GM18508 (cell line): ENCODE data around the gene CDH13.

Experiments
- ATAC-seq: cut with Tn5 transposase; IDR thresholded peaks from one replicate; pipeline ENCODE4 v1.9.1; 2021; ENCODE audit warnings: moderate number of reproducible peaks; ENCODE audit not compliant: insufficient read depth, unreplicated experiment

CDH13 gene

GRCh38 chr16:82979406-82980111 lies 352.8 kb downstream of the CDH13 start:
- ATAC-seq = no peak

- ATAC-seq = no peak
These were observed 354.0 kb downstream of the CDH13 start for GRCh38 chr16:82980810-82981209.

- no peak for ATAC-seq
These were observed 361.0 kb downstream of the CDH13 start for GRCh38 chr16:82987767-82988166.

GRCh38 chr16:82990155-82990554 lies 363.4 kb downstream of the CDH13 start:
- no peak for ATAC-seq

GRCh38 chr16:82991410-82991809 lies 364.6 kb downstream of the CDH13 start:
- no peak for ATAC-seq

GRCh38 chr16:82991966-82992675 lies 365.4 kb downstream of the CDH13 start:
- no peak for ATAC-seq

- ATAC-seq = no peak
These were observed 366.0 kb downstream of the CDH13 start for GRCh38 chr16:82992786-82993185.

GRCh38 chr16:82993415-82993814 lies 366.6 kb downstream of the CDH13 start:
- ATAC-seq = no peak

- ATAC-seq = no peak
These were observed 367.2 kb downstream of the CDH13 start for GRCh38 chr16:82993926-82994325.

- no peak for ATAC-seq
These were observed 368.6 kb downstream of the CDH13 start for GRCh38 chr16:82995286-82995923.

- no peak for ATAC-seq
These were observed 369.2 kb downstream of the CDH13 start for GRCh38 chr16:82995924-82996441.

GRCh38 chr16:82996814-82997213 lies 370.0 kb downstream of the CDH13 start:
- ATAC-seq = no peak

GRCh38 chr16:82999711-83000110 lies 372.9 kb downstream of the CDH13 start:
- no peak for ATAC-seq

- ATAC-seq = no peak
These were observed 375.9 kb downstream of the CDH13 start for GRCh38 chr16:83002351-83003334.

GRCh38 chr16:83004868-83005652 lies 378.3 kb downstream of the CDH13 start:
- no peak for ATAC-seq

- ATAC-seq = no peak
These were observed 378.9 kb downstream of the CDH13 start for GRCh38 chr16:83005653-83006160.

- ATAC-seq = no peak
These were observed 384.3 kb downstream of the CDH13 start for GRCh38 chr16:83010776-83011720.

GRCh38 chr16:83011939-83012338 lies 385.2 kb downstream of the CDH13 start:
- no peak for ATAC-seq
